Ectodermal cell (in vitro differentiated cells): ENCODE data around the gene NTN1.

Experiments
- H3K27ac ChIP-seq: 2 replicates; pipeline ENCODE4 v1.7.0; 2013; ENCODE audit warnings: mild to moderate bottlenecking, low read depth, low read length; ENCODE audit not compliant: insufficient read depth, poor library complexity, severe bottlenecking
- H3K27me3 ChIP-seq: 2 replicates; pipeline ENCODE4 v1.7.0; 2013; ENCODE audit warnings: mild to moderate bottlenecking, low read length; ENCODE audit not compliant: insufficient read depth, control insufficient read depth, poor library complexity, severe bottlenecking
- H3K36me3 ChIP-seq: one replicate; pipeline ENCODE4 v1.7.0; 2013; ENCODE audit warnings: low read length; ENCODE audit not compliant: control insufficient read depth, insufficient read depth
- H3K4me1 ChIP-seq: one replicate; pipeline ENCODE4 v1.7.0; 2013; ENCODE audit warnings: low read length; ENCODE audit not compliant: control insufficient read depth, insufficient read depth
- H3K4me3 ChIP-seq: 2 replicates; pipeline ENCODE4 v1.7.0; 2013; ENCODE audit warnings: low read depth, low read length, control low read depth; ENCODE audit not compliant: insufficient read depth
- H3K9me3 ChIP-seq: 2 replicates; pipeline ENCODE4 v1.7.0; 2013; ENCODE audit warnings: mild to moderate bottlenecking, low read length, moderate library complexity; ENCODE audit not compliant: control insufficient read depth
- WGBS, 2 experiments: methylation state at CpG; one replicate each; pipeline ENCODE4 v1.1.7; 2013; ENCODE audit warnings: missing lambda C conversion rate in 2 of 2; 5-methylcytosine and 5-hydroxymethylcytosine counted together

NTN1 gene

DNA sequence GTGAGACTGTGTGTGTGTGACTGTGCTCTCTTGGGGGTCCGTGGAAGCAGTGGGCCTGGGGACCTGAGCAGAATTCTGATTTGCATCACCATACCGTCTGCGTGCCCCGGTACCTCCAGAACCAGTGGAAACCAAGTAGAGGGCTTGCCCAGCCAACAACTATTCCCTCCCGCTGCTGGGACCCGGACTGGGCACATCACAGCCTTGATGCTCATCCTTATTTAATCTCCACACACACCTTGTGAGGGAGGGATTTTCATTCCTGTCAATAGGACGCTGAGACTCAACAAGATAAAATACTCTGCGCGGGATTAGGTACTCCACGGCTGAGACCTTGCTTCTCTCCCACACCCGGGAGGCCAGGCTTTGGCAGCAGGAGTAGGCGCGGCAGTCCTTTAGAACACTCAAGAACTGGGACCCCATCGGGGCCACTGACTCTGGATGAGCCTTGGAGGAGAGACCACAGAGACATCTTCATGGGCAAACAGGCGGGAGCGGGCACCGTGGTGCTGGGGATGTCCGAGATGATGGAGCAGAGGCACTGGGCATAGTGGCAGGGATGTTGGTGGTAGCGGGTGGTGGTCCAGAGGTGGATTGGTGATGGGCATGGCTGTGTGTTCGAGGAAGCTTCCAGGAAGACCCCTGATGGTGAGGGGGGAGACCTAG lies 208.0 kb downstream of the NTN1 start:
- no peaks in the 10 kb centered on the region for H3K9me3 ChIP-seq
- H3K4me3 ChIP-seq, result no peak overlapping the region
- H3K4me1 ChIP-seq, result peaks cover 7% of the 10 kb centered on the region
- H3K36me3 ChIP-seq, result no peaks in the 10 kb centered on the region
- no peak overlapping the region for H3K27ac ChIP-seq
- peaks cover 38% of the 10 kb centered on the region for H3K27me3 ChIP-seq
- 86 to 87% methylated on average over 20 of the region's 20 CpGs for WGBS, 2 experiments

DNA sequence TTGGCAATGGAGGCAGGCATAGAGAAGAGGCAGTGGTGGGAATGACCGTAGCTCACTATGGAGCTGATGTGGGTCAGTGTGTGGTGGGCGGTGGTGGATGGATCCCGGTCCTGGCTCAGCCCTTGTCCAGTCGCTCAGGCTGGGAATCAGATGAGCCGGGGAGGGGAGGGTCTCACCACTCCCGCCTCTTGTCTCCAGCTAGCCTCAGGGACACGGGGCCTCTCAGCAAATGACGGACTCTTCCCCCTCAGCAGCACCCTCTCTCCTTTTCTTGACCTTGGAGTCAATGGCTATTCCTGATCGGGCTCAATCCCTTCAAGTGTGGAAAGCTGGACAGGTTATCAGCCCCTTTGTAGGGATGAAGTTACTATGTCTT lies 208.5 kb downstream of the NTN1 start:
- Histone ChIP-seq H3K4me3 (no peak overlapping the region), H3K27ac (no peak overlapping the region), H3K4me1 (peaks cover 7% of the 10 kb centered on the region), H3K27me3 (peaks cover 33% of the 10 kb centered on the region), H3K36me3 (no peaks in the 10 kb centered on the region), H3K9me3 (no peaks in the 10 kb centered on the region)
- 83 to 86% methylated on average over 9 of the region's 9 CpGs for WGBS, 2 experiments

DNA sequence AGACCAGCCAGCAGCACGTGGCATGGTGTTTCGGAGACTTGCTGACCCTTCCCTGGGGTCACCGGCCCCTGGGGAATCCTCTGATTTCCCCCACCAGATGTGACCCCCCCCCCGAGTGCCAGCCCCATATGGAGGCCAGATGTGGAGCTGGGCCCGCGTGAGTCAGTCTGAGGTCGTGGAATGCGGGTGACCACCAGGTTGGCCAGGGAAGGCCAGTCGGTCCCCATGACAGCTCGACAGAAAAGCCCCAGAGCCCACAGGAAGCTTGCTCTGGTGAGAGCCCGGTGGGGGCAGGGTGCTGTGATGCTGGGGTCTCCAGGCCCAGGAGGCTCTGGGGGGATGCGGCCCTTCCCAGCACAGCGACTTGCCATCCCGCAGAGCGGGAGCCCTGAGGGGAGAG lies 209.0 kb downstream of the NTN1 start:
- Histone ChIP-seq H3K4me3 (no peak overlapping the region), H3K27me3 (peaks cover 28% of the 10 kb centered on the region), H3K9me3 (no peaks in the 10 kb centered on the region), H3K27ac (no peak overlapping the region), H3K4me1 (peaks cover 6% of the 10 kb centered on the region), H3K36me3 (no peaks in the 10 kb centered on the region)
- 80 to 86% methylated on average over 14 to 15 of the region's 15 CpGs for WGBS, 2 experiments

DNA sequence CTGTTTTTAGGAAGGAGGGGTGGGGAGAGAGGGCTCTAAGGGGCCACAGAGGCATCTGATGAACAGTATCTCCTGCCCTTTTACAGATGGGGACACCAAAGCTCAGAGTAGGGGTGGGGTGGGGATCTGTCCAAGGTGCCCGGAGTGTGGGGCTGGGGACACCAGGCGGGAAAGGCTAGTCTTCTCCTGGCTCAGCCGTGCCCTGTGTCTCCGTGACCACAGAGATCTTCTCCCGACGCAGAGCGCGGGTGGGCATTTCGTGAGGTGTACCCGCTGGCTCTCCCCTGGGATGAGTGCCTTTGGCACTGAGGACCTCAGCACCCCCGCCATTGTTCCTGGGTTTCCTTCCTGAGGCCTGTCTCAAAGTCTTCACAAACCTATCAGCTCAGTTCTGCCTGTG lies 209.6 kb downstream of the NTN1 start:
- Histone ChIP-seq H3K36me3 (no peaks in the 10 kb centered on the region), H3K4me1 (peaks cover 4% of the 10 kb centered on the region), H3K27ac (no peak overlapping the region), H3K4me3 (no peak overlapping the region), H3K9me3 (no peaks in the 10 kb centered on the region), H3K27me3 (peaks cover 22% of the 10 kb centered on the region)
- WGBS, 2 experiments, result 93 to 94% methylated on average over 11 of the region's 11 CpGs

DNA sequence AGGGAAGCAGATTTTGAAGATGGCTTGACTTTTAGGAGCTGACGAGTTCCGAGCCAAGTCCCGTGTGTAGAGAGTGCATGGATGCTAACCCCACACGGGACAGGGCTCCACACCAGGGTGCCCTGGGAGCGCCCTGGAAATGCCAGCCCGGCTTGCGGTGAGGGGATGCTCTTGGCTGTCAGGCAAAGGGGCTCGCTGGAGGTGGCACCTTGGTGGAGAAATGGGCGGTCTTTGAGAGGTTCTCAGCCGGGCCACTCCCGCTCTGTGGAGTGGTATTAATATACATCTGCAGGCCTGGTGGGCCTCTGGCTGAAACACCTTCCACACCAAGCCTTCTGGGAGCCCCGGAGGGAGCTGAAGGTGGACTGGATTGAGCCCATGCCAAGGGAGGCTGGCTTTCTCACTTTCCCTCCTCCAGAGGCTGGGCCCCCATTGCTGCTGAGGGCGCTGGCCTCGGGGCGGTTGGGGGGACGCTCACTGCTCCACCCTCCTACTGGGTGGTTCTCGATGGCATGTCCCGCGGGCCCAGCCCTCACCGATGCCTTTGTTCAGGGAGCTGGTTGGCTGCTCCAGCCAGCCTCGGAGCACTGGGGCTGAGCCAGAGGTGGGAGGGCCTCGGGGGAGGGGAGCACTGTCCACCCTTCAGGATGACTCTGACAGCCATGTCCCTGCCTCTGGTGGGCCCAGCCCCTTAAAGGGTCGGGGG lies 210.3 kb downstream of the NTN1 start:
- peaks cover 15% of the 10 kb centered on the region for H3K27me3 ChIP-seq
- H3K9me3 ChIP-seq, result no peaks in the 10 kb centered on the region
- no peak overlapping the region for H3K4me3 ChIP-seq
- no peak overlapping the region for H3K27ac ChIP-seq
- peaks cover 4% of the 10 kb centered on the region for H3K4me1 ChIP-seq
- WGBS, 2 experiments, result 87 to 88% methylated on average over 23 of the region's 23 CpGs
- no peaks in the 10 kb centered on the region for H3K36me3 ChIP-seq

DNA sequence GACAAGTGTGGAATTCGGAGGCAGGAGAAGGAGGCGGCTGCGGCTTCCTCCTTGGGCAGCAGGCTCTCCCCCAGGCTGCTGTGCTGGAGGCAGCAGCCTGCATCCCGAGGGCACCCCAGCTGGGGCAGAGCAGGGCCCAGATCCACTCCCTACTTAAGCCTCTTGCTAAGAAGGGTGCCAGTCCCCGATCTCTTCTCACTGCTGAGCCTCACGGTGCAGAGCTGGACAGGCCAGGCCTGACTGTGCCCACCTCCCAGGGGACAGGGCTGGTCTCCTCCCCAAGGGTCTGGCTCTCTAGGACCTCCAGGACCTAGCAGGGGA lies 210.8 kb downstream of the NTN1 start:
- no peaks in the 10 kb centered on the region for H3K9me3 ChIP-seq
- no peaks in the 10 kb centered on the region for H3K36me3 ChIP-seq
- H3K27me3 ChIP-seq, result peaks cover 10% of the 10 kb centered on the region
- H3K27ac ChIP-seq, result no peak overlapping the region
- peaks cover 4% of the 10 kb centered on the region for H3K4me1 ChIP-seq
- WGBS, 2 experiments, result 87 to 90% methylated on average over 6 of the region's 6 CpGs
- no peak overlapping the region for H3K4me3 ChIP-seq

DNA sequence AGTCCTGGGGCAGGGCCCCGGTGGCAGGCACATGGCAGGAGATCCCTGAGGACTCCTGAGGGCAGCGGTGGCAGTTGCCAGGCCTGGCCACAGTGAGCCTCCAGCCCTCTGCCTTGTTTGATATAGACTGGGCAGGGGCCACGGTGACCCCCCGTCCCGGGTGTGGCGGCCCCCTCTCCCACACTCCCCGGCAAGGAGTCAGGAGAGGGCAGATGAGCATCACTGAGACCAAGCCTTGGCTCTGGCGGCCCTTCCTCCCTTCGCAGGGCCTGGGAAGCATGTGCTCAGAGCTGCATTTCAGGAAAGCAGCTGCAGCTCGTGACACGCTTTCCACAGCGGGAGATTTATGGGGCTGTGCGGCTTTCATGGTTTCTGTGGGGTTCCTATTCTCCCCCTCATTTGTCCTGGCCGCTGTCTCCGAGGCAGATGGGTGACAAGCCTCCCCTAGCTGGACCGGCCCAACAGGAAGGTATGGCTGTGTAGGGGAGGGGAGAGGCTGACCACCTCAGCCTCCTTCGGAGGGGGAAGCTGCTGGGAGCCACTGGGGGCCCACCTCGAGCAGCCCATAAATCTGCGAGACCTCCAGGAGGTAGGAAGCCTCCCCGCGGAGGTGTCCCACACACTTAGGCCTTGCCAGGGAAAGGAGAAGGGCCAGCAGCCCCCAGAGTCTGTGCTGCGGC lies 211.4 kb downstream of the NTN1 start:
- H3K4me1 ChIP-seq, result peaks cover 4% of the 10 kb centered on the region
- 90% methylated on average over 22 of the region's 22 CpGs for WGBS, 2 experiments

DNA sequence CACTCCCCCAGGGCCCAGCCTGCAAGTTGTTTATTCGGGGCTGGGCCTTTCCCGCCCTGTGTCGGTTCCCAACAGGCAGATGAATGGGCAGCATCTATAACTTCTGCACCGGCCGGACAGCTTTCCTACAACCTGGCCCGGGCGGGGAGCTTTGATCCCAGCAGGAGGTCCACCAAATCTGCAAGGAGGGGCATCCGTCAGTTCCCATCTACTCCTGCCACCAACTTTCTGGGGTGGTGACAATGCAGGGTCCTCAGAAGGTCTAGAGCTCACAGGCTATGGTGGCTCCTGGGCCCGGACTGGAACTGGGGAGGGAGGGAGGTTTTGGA lies 211.9 kb downstream of the NTN1 start:
- WGBS, 2 experiments, result 88 to 89% methylated on average over 9 of the region's 9 CpGs
- Histone ChIP-seq H3K27ac (no peak overlapping the region), H3K4me1 (peaks cover 4% of the 10 kb centered on the region)

More for the DNA sequence above, 211.4 kb downstream of the NTN1 start:
- H3K36me3 ChIP-seq, result no peaks in the 10 kb centered on the region
- H3K4me3 ChIP-seq, result no peak overlapping the region
- no peaks in the 10 kb centered on the region for H3K9me3 ChIP-seq
- H3K27me3 ChIP-seq, result peaks cover 5% of the 10 kb centered on the region
- no peak overlapping the region for H3K27ac ChIP-seq

DNA sequence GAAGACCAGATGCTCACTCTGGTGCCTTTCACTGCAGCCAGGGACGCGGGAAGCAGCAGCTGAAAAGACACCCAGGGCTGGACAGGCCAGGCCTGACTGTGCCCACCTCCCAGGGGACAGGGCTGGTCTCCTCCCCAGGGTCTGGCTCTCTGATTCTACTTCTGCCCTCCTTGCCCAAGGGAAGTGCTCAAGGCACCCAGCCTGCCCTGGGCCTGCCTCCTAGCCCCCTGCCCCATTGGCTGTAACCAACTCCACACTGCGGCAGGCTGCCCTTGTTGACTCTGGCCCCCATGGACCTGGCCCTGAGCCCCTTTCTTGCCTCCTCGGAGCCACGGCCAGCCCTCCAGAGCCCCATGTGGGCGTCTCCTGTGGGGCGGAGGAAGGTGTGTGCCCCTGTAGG lies 212.5 kb downstream of the NTN1 start:
- no peaks in the 10 kb centered on the region for H3K9me3 ChIP-seq
- no peak overlapping the region for H3K4me3 ChIP-seq
- H3K36me3 ChIP-seq, result no peaks in the 10 kb centered on the region
- H3K27ac ChIP-seq, result no peak overlapping the region
- WGBS, 2 experiments, result 94 to 97% methylated on average over 7 of the region's 7 CpGs
- peaks cover 10% of the 10 kb centered on the region for H3K27me3 ChIP-seq
- peaks cover 4% of the 10 kb centered on the region for H3K4me1 ChIP-seq

More for the DNA sequence above, 211.9 kb downstream of the NTN1 start:
- Histone ChIP-seq H3K9me3 (no peaks in the 10 kb centered on the region), H3K36me3 (no peaks in the 10 kb centered on the region), H3K27me3 (peaks cover 4% of the 10 kb centered on the region), H3K4me3 (no peak overlapping the region)

DNA sequence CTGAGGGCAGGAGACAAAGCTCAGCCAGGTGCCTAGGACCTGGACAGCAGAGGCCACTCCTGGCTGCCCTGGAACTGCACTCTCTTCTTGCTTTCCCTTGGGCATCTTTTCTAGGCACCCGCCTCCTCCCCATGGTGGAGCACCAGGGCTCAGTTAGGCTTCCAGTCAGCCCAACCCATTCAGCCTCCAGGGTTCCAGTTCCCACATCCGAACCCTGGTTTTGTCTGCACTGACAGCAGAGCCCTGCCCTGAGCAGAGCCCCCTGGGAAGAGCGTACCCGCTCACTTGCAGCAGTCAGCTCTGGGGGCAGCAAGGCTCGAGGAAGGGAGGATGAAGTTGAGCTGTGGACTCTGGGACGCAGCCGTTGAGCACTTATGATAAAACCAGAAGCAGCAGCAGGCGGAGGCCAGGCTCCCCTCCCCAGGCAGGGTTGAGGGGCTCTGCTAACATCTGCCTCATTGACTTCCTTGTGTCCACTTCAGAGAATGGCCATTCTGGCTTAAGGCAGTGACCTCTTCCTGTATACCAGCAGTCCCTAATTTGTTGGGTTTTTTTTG lies 213.2 kb downstream of the NTN1 start:
- Histone ChIP-seq H3K9me3 (no peaks in the 10 kb centered on the region), H3K36me3 (no peaks in the 10 kb centered on the region), H3K27me3 (peaks cover 17% of the 10 kb centered on the region), H3K4me3 (no peak overlapping the region), H3K27ac (no peak overlapping the region), H3K4me1 (peaks cover 8% of the 10 kb centered on the region)
- WGBS, 2 experiments, result 84 to 86% methylated on average over 8 of the region's 8 CpGs
